ENCODE measurements around the gene C5AR2. TPM values are rescaled to one million over a fixed set of nuclear protein-coding genes. Genes with fewer than 3 reads are reported as not detected.

C5AR2 gene
- total and polyA plus RNA-seq, 2 donors (not counting 1 experiment from before 2014, with no cell fraction given) = 0.25 to 1.2 TPM

GRCh38 chr19:47380559-47380958 lies 48.6 kb downstream of the C5AR2 start:
- Histone ChIP-seq H3K4me2 (replicated peaks; ENCODE audit: low read depth, low read length, poor library complexity, severe bottlenecking) (no peak overlapping the region), H3K36me3 (replicated peaks in 1 of 2; ENCODE audit: control extremely low read depth in 1 of 2, control insufficient read depth in 1 of 2, extremely low read depth in 1 of 2, insufficient read depth in 2 of 2, low read length in 1 of 2) (peaks cover 0 to 40% of the 10 kb centered on the region in 2 experiments), H4K20me1 (ENCODE audit: control insufficient read depth, insufficient read depth, low read length, poor library complexity, severe bottlenecking) (no peaks in the 10 kb centered on the region), H2AFZ (ENCODE audit: insufficient read depth, low read depth, low read length, poor library complexity, severe bottlenecking) (no peak overlapping the region), H3K9ac (ENCODE audit: low read length) (no peak overlapping the region), H3K4me1 (ENCODE audit: control insufficient read depth in 2 of 2, insufficient read depth in 2 of 2, low read length in 2 of 2) (peaks cover 9 to 15% of the 10 kb centered on the region in 2 donors), H3K79me2 (ENCODE audit: control insufficient read depth, insufficient read depth, low read length) (no peaks in the 10 kb centered on the region), H3K27ac (ENCODE audit: low read length in 2 of 2) (no peak overlapping the region), H3K4me3 (ENCODE audit: control extremely low read depth in 1 of 5, extremely low read depth in 1 of 5, insufficient read depth in 1 of 5, low read depth in 2 of 5, low read length in 4 of 5) (no peak overlapping the region), H3K27me3 (replicated peaks in 1 of 4; ENCODE audit: control extremely low read depth in 1 of 4, control insufficient read depth in 3 of 4, insufficient read depth in 4 of 4, low read length in 3 of 4) (no peaks in the 10 kb centered on the region), H3K9me3 (ENCODE audit: control extremely low read depth in 1 of 3, control insufficient read depth in 2 of 3, insufficient read depth in 1 of 3, low read length in 2 of 3) (peaks cover 0 to 13% (median 0%) of the 10 kb centered on the region in 3 donors)
- ChIA-PET POLR2A (no interaction called here), CTCF (interaction anchor here (1.1 kb wide), 1 partner anchor 10 kb away, joined by 3 read pairs; no protein-coding TSS in a partner anchor)
- Mint-ChIP-seq H3K27me3 (no peaks in the 10 kb centered on the region), H3K9me3 (ENCODE audit: insufficient read depth) (no peaks in the 10 kb centered on the region), H3K4me1 (peaks cover 17% of the 10 kb centered on the region), H3K4me3 (no peak overlapping the region), H3K27ac (no peak overlapping the region)
- DNase-seq (no peak), ATAC-seq (ENCODE audit: low read depth) (no peak)
- 98% methylated on average over 5 of the region's 6 CpGs for WGBS (ENCODE audit: insufficient coverage)
- TF ChIP-seq CTCF (IDR thresholded peaks at IDR 0.05) (no peak), EZH2 (IDR thresholded peaks at IDR 0.05; ENCODE audit: borderline replicate concordance, insufficient read depth, low read depth, low read length, poor library complexity, severe bottlenecking) (no peak)
- intact Hi-C loops (cut with micrococcal nuclease) = no loop called here

GRCh38 chr19:47381121-47381520 lies 49.1 kb downstream of the C5AR2 start:
- Mint-ChIP-seq H3K27ac (no peak overlapping the region), H3K27me3 (no peaks in the 10 kb centered on the region), H3K4me3 (no peak overlapping the region), H3K4me1 (peaks cover 17% of the 10 kb centered on the region), H3K9me3 (ENCODE audit: insufficient read depth) (no peaks in the 10 kb centered on the region)
- Histone ChIP-seq H3K9ac (ENCODE audit: low read length) (no peak overlapping the region), H4K20me1 (ENCODE audit: control insufficient read depth, insufficient read depth, low read length, poor library complexity, severe bottlenecking) (no peaks in the 10 kb centered on the region), H3K27ac (ENCODE audit: low read length in 2 of 2) (peak overlapping the region in 1 of 2 donors; percentile 36), H3K4me2 (replicated peaks; ENCODE audit: low read depth, low read length, poor library complexity, severe bottlenecking) (no peak overlapping the region), H3K27me3 (replicated peaks in 1 of 4; ENCODE audit: control extremely low read depth in 1 of 4, control insufficient read depth in 3 of 4, insufficient read depth in 4 of 4, low read length in 3 of 4) (no peaks in the 10 kb centered on the region), H3K79me2 (ENCODE audit: control insufficient read depth, insufficient read depth, low read length) (no peaks in the 10 kb centered on the region), H3K9me3 (ENCODE audit: control extremely low read depth in 1 of 3, control insufficient read depth in 2 of 3, insufficient read depth in 1 of 3, low read length in 2 of 3) (peaks cover 0 to 13% (median 0%) of the 10 kb centered on the region in 3 donors), H3K4me1 (ENCODE audit: control insufficient read depth in 2 of 2, insufficient read depth in 2 of 2, low read length in 2 of 2) (peaks cover 9 to 15% of the 10 kb centered on the region in 2 donors), H2AFZ (ENCODE audit: insufficient read depth, low read depth, low read length, poor library complexity, severe bottlenecking) (no peak overlapping the region), H3K36me3 (replicated peaks in 1 of 2; ENCODE audit: control extremely low read depth in 1 of 2, control insufficient read depth in 1 of 2, extremely low read depth in 1 of 2, insufficient read depth in 2 of 2, low read length in 1 of 2) (peaks cover 0 to 34% of the 10 kb centered on the region in 2 experiments), H3K4me3 (ENCODE audit: control extremely low read depth in 1 of 5, extremely low read depth in 1 of 5, insufficient read depth in 1 of 5, low read depth in 2 of 5, low read length in 4 of 5) (no peak overlapping the region)
- ATAC-seq (ENCODE audit: low read depth) = no peak
- WGBS (ENCODE audit: insufficient coverage) = 97% methylated on average over 14 of the region's 14 CpGs
- intact Hi-C loops (cut with micrococcal nuclease) = no loop called here
- no peak for DNase-seq
- TF ChIP-seq CTCF (IDR thresholded peaks at IDR 0.05) (no peak), EZH2 (IDR thresholded peaks at IDR 0.05; ENCODE audit: borderline replicate concordance, insufficient read depth, low read depth, low read length, poor library complexity, severe bottlenecking) (no peak)
- ChIA-PET POLR2A (interaction anchor here (0.5 kb wide), 1 partner anchor 1751 kb away, joined by 4 read pairs; no protein-coding TSS in a partner anchor), CTCF (interaction anchor here (0.9 kb wide), 1 partner anchor 32 kb away, joined by 3 read pairs; the partner anchor contains the start of gene DHX34)
